OCI-LY7 (cell line): Measurements from ENCODE around the gene PRR16. TPM values are rescaled to one million over a fixed set of nuclear protein-coding genes. Genes with fewer than 3 reads are reported as not detected.
"Not testable (repeated sequence)": the region's sequence is repeated elsewhere in the genome, so short reads cannot be mapped to it uniquely, and the experiment has no call there.

Experiments
- BruUV-seq: library from RNA; stranded (reverse); fragments of 400-500 nt; replicated peaks from 2 replicates; lab custom pipeline; 2021; lab: Mats Ljungman, UMichigan
- CTCF ChIA-PET: fragments of 300-600 bp; sonication (Branson Sonifier 250); formaldehyde crosslinking; loops from one replicate; lab custom pipeline; 2022; ENCODE audit warnings: antibody characterized with exemption; ENCODE audit not compliant: unreplicated experiment; lab: Charles Lee
- POLR2A ChIA-PET: fragments of 300-600 bp; sonication (Branson Sonifier 250); formaldehyde crosslinking; loops from one replicate; lab custom pipeline; 2022; ENCODE audit warnings: antibody characterized with exemption; lab: Charles Lee
- DNase-seq: peaks from one replicate; pipeline ENCODE4 v3.0.0-alpha.2; 2015; ENCODE audit warnings: low spot score
- H2AFZ ChIP-seq: fragments of 200-600 bp; sonication (generic), shearing (Covaris generic); 2 replicates; pipeline ENCODE4 v1.6.1; 2014; ENCODE audit warnings: mild to moderate bottlenecking, antibody characterized with exemption, low read length, moderate library complexity
- H3K27ac ChIP-seq: fragments of 200-600 bp; sonication (generic); 2 replicates; pipeline ENCODE4 v1.5.1; 2014; ENCODE audit warnings: mixed run types, low read depth, mild to moderate bottlenecking, moderate library complexity, low read length, inconsistent platforms; ENCODE audit not compliant: poor library complexity, severe bottlenecking
- H3K36me3 ChIP-seq: fragments of 200-600 bp; sonication (generic); 2 replicates; pipeline ENCODE4 v1.6.1; 2014; ENCODE audit warnings: mild to moderate bottlenecking, antibody characterized with exemption, low read length, moderate library complexity, mixed read lengths; ENCODE audit not compliant: insufficient read depth
- H3K4me1 ChIP-seq: fragments of 200-600 bp; sonication (generic); 2 replicates; pipeline ENCODE4 v1.5.1; 2014; ENCODE audit warnings: mild to moderate bottlenecking, low read length; ENCODE audit not compliant: insufficient read depth, poor library complexity, severe bottlenecking
- H3K4me2 ChIP-seq: fragments of 200-600 bp; sonication (generic); 2 replicates; pipeline ENCODE4 v1.6.1; 2014; ENCODE audit warnings: mild to moderate bottlenecking, low read length
- H3K4me3 ChIP-seq: fragments of 200-600 bp; sonication (generic); 2 replicates; pipeline ENCODE4 v1.5.1; 2014; ENCODE audit warnings: mild to moderate bottlenecking, low read depth, low read length; ENCODE audit not compliant: poor library complexity, severe bottlenecking
- H3K79me2 ChIP-seq: fragments of 200-600 bp; sonication (generic); 2 replicates; pipeline ENCODE4 v1.6.1; 2016; ENCODE audit warnings: low read depth, mild to moderate bottlenecking, low read length, moderate library complexity, mixed read lengths; ENCODE audit not compliant: insufficient read depth
- H3K9me2 ChIP-seq: fragments of 200-600 bp; sonication (generic); 2 replicates; pipeline ENCODE4 v1.6.1; 2016; ENCODE audit warnings: mild to moderate bottlenecking, low read length, mixed read lengths; ENCODE audit not compliant: insufficient read depth
- H3K9me3 ChIP-seq: fragments of 200-600 bp; sonication (generic); 2 replicates; pipeline ENCODE4 v1.6.1; 2014; ENCODE audit warnings: mild to moderate bottlenecking, mixed run types, low read length, mixed read lengths
- H4K20me1 ChIP-seq: fragments of 200-600 bp; sonication (generic); 2 replicates; pipeline ENCODE4 v1.6.1; 2014; ENCODE audit warnings: mild to moderate bottlenecking, antibody characterized with exemption, low read length, moderate library complexity, mixed read lengths; ENCODE audit not compliant: insufficient read depth
- EZH2phosphoT487 ChIP-seq: fragments of 200-600 bp; sonication (generic); IDR thresholded peaks from 2 replicates; pipeline ENCODE4 v1.6.1; 2018; ENCODE audit warnings: low read depth, borderline replicate concordance, mild to moderate bottlenecking, mixed run types, antibody characterized with exemption, low read length, moderate library complexity, mixed read lengths
- intact Hi-C: fragments of 100-400 bp; cut with micrococcal nuclease; formaldehyde crosslinking; loops from one replicate; pipeline ENCODE4 v1.10.0; 2022; ENCODE audit not compliant: unreplicated experiment
- total RNA-seq, 2 experiments: library from RNA; depleted of rRNA in 1 of 2; stranded (reverse); fragments of >200 nt in 1 of 2; shearing (Covaris generic) in 1 of 2; gene quantifications; 2 replicates each; pipeline ENCODE4 v1.2.3, GENCODE V29; 2014 to 2022
- TF ChIP-seq, protein P1 (sequence below): fragments of 200-600 bp; sonication (generic); conservative IDR thresholded peaks from 2 replicates; pipeline ENCODE4 v1.5.1; 2014; ENCODE audit warnings: mild to moderate bottlenecking, antibody characterized with exemption, low read length, moderate library complexity, mixed read lengths

PRR16 gene
- total RNA-seq, 2 experiments from 2014 or later = not detected

GRCh38 chr5:120692325-120692724 lies 228.2 kb downstream of the PRR16 start:
- H3K4me1 ChIP-seq = no peaks in the 10 kb centered on the region
- ChIA-PET POLR2A (no interaction called here), CTCF (no interaction called here)
- no peaks in the 10 kb centered on the region for H4K20me1 ChIP-seq
- no peak overlapping the region for H3K4me2 ChIP-seq
- no peak for DNase-seq
- no TSS peak for BruUV-seq
- no peaks in the 10 kb centered on the region for H3K36me3 ChIP-seq
- H3K9me2 ChIP-seq = no peaks in the 10 kb centered on the region
- no peak overlapping the region for H3K27ac ChIP-seq
- no peaks in the 10 kb centered on the region for H3K9me3 ChIP-seq
- no peak overlapping the region for H3K4me3 ChIP-seq
- H2AFZ ChIP-seq = no peak overlapping the region
- H3K79me2 ChIP-seq = no peaks in the 10 kb centered on the region
- intact Hi-C loops = no loop called here
- no peak for TF ChIP-seq EZH2phosphoT487
- TF ChIP-seq, protein P1, sequence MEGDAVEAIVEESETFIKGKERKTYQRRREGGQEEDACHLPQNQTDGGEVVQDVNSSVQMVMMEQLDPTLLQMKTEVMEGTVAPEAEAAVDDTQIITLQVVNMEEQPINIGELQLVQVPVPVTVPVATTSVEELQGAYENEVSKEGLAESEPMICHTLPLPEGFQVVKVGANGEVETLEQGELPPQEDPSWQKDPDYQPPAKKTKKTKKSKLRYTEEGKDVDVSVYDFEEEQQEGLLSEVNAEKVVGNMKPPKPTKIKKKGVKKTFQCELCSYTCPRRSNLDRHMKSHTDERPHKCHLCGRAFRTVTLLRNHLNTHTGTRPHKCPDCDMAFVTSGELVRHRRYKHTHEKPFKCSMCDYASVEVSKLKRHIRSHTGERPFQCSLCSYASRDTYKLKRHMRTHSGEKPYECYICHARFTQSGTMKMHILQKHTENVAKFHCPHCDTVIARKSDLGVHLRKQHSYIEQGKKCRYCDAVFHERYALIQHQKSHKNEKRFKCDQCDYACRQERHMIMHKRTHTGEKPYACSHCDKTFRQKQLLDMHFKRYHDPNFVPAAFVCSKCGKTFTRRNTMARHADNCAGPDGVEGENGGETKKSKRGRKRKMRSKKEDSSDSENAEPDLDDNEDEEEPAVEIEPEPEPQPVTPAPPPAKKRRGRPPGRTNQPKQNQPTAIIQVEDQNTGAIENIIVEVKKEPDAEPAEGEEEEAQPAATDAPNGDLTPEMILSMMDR = no peak

DNA sequence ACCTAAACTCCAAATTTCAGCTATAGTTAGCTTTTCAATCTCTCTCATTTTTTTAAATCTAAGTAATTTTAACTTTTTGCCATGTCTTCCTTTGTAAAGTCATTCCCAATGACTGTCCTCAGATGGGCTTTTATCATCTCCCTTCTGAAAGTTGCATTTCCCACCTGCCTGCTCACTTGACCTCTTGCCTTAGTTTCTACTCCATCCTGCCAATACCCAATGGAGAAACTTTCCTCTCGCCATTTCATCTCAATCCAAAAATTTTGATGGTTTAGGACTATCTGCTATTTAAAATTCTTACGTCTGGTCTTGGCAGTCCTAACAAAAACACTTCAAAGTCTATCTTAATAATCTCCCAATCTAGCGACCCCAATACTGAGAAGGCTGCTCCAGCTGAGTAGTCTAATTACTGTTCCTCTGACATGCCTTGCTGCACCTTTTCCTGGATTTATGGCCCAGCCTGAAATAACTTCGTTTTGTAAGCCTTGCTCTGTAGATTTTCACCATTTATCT lies 231.3 kb downstream of the PRR16 start:
- DNase-seq = no peak
- Histone ChIP-seq H3K36me3 (no peaks in the 10 kb centered on the region), H4K20me1 (no peaks in the 10 kb centered on the region), H3K9me2 (no peaks in the 10 kb centered on the region), H3K4me2 (no peak overlapping the region), H3K4me1 (no peaks in the 10 kb centered on the region), H3K9me3 (no peaks in the 10 kb centered on the region), H3K27ac (no peak overlapping the region), H3K4me3 (no peak overlapping the region), H3K79me2 (no peaks in the 10 kb centered on the region), H2AFZ (no peak overlapping the region)
- TF ChIP-seq, protein P1 = no peak
- TF ChIP-seq EZH2phosphoT487 = no peak
- ChIA-PET CTCF (no interaction called here), POLR2A (no interaction called here)
- intact Hi-C loops = no loop called here
- BruUV-seq = no TSS peak

DNA sequence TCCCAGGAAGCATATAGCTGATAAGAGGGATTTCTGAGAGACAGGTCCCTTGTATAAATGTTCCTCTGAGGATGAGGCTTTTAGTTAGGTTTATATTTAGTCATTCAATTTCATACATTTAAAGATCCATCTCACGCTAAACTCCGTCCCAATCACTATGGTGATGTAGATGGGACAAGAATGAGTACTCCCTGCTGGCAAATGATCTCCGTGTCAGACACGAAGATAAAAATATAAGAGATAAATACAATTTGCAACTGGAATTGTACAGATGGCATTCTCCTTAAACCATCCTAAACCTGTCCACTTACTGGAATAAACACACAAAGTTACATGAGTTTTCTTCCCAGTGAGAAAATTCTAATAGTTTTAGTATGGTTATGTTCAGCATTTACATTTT lies 233.0 kb downstream of the PRR16 start:
- ChIA-PET POLR2A (no interaction called here), CTCF (no interaction called here)
- intact Hi-C loops = no loop called here
- H3K27ac ChIP-seq = no peak overlapping the region
- H4K20me1 ChIP-seq = no peaks in the 10 kb centered on the region
- H3K4me2 ChIP-seq = no peak overlapping the region
- H3K79me2 ChIP-seq = no peaks in the 10 kb centered on the region
- BruUV-seq = no TSS peak
- H3K36me3 ChIP-seq = no peaks in the 10 kb centered on the region
- no peaks in the 10 kb centered on the region for H3K4me1 ChIP-seq
- TF ChIP-seq EZH2phosphoT487 = no peak
- TF ChIP-seq, protein P1 = no peak
- H3K9me2 ChIP-seq = no peaks in the 10 kb centered on the region
- H3K4me3 ChIP-seq = no peak overlapping the region
- H2AFZ ChIP-seq = no peak overlapping the region
- no peaks in the 10 kb centered on the region for H3K9me3 ChIP-seq
- no peak for DNase-seq

- H4K20me1 ChIP-seq, H3K9me2 ChIP-seq, CTCF ChIA-PET, POLR2A ChIA-PET, H3K4me3 ChIP-seq, H3K79me2 ChIP-seq, BruUV-seq, H3K4me2 ChIP-seq, H3K27ac ChIP-seq, H3K9me3 ChIP-seq, intact Hi-C loops, H3K36me3 ChIP-seq, DNase-seq, H2AFZ ChIP-seq, H3K4me1 ChIP-seq: not testable (repeated sequence)
Observed at GRCh38 chr5:120697670-120698327, 233.7 kb downstream of the PRR16 start.
